Measurements from ENCODE around the gene OXCT1.

The OXCT1 gene

GRCh38 chr5:41778410-41778809 lies 91.8 kb downstream of the OXCT1 start:
- no peak for TF ChIP-seq CTCF (IDR thresholded peaks at IDR 0.05; ENCODE audit: low read depth, low read length, missing control alignments)
- H3K4me3 ChIP-seq (ENCODE audit: low read depth, low read length): no peak overlapping the region
- DNase-seq (ENCODE audit: low read depth): no peak

GRCh38 chr5:41776435-41776834 lies 93.8 kb downstream of the OXCT1 start:
- DNase-seq (ENCODE audit: low read depth): no peak
- H3K4me3 ChIP-seq (ENCODE audit: low read depth, low read length): no peak overlapping the region
- no peak for TF ChIP-seq CTCF (IDR thresholded peaks at IDR 0.05; ENCODE audit: low read depth, low read length, missing control alignments)

GRCh38 chr5:41773799-41774198 lies 96.4 kb downstream of the OXCT1 start:
- no peak for DNase-seq (ENCODE audit: low read depth)
- no peak overlapping the region for H3K4me3 ChIP-seq (ENCODE audit: low read depth, low read length)
- no peak for TF ChIP-seq CTCF (IDR thresholded peaks at IDR 0.05; ENCODE audit: low read depth, low read length, missing control alignments)

GRCh38 chr5:41772785-41773442 lies 97.3 kb downstream of the OXCT1 start:
- H3K4me3 ChIP-seq (ENCODE audit: low read depth, low read length): no peak overlapping the region
- TF ChIP-seq CTCF (IDR thresholded peaks at IDR 0.05; ENCODE audit: low read depth, low read length, missing control alignments): no peak
- DNase-seq (ENCODE audit: low read depth): no peak

- TF ChIP-seq CTCF (IDR thresholded peaks at IDR 0.05; ENCODE audit: low read depth, low read length, missing control alignments): no peak
- no peak overlapping the region for H3K4me3 ChIP-seq (ENCODE audit: low read depth, low read length)
- no peak for DNase-seq (ENCODE audit: low read depth)
Observed at GRCh38 chr5:41772056-41772455, 98.2 kb downstream of the OXCT1 start.

GRCh38 chr5:41770799-41771198 lies 99.4 kb downstream of the OXCT1 start:
- DNase-seq (ENCODE audit: low read depth): peak; percentile 7
- TF ChIP-seq CTCF (IDR thresholded peaks at IDR 0.05; ENCODE audit: low read depth, low read length, missing control alignments): no peak
- no peak overlapping the region for H3K4me3 ChIP-seq (ENCODE audit: low read depth, low read length)

- no peak for DNase-seq (ENCODE audit: low read depth)
- H3K4me3 ChIP-seq (ENCODE audit: low read depth, low read length): no peak overlapping the region
Observed at GRCh38 chr5:41768692-41769091, 101.5 kb downstream of the OXCT1 start.

More at GRCh38 chr5:41768692-41769091, 101.5 kb downstream of the OXCT1 start:
- TF ChIP-seq CTCF (IDR thresholded peaks at IDR 0.05; ENCODE audit: low read depth, low read length, missing control alignments): no peak
